Left lung (tissue), 10 donors: ENCODE results near the gene NRTN. TPM values are rescaled to one million over a fixed set of nuclear protein-coding genes. Genes with fewer than 3 reads are reported as not detected.

Experiments
- ATAC-seq: fragments of 200-7000 bp; cut with Tn5 transposase; one replicate; pipeline ENCODE4 v1.9.1; 2020; ENCODE audit warnings: moderate library complexity
- DNase-seq, 4 donors: peaks; one replicate each; pipeline ENCODE4 v3.0.0-alpha.2; 2013 to 2020
- H3K27ac ChIP-seq, 2 donors: fragments of 200-600 bp; sonication (generic) in 1 of 2; one replicate each; pipeline versions ENCODE4 v1.5.0 to v1.8.0; 2020 to 2021
- H3K27me3 ChIP-seq, 2 donors: fragments of 200-600 bp; sonication (generic) in 1 of 2; one replicate each; pipeline versions ENCODE4 v1.5.0 to v1.8.0; 2020 to 2021
- H3K36me3 ChIP-seq, 2 donors: fragments of 200-600 bp; sonication (generic) in 1 of 2; one replicate each; pipeline versions ENCODE4 v1.5.0 to v1.8.0; 2020 to 2021
- H3K4me1 ChIP-seq, 2 donors: fragments of 200-600 bp; one replicate each; pipeline ENCODE4 v1.8.0; 2021
- H3K4me3 ChIP-seq, 2 donors: fragments of 200-600 bp; sonication (generic) in 1 of 2; one replicate each; pipeline versions ENCODE4 v1.5.0 to v1.8.0; 2020 to 2021; ENCODE audit warnings: mild to moderate bottlenecking in 1 of 2
- H3K9me3 ChIP-seq, 2 donors: fragments of 200-600 bp; sonication (generic) in 1 of 2; one replicate each; pipeline versions ENCODE4 v1.5.0 to v1.8.0; 2020 to 2021
- CTCF ChIP-seq, 2 donors: fragments of 200-600 bp; sonication (generic) in 1 of 2; IDR thresholded peaks; one replicate each; pipeline versions ENCODE4 v1.5.0 to v1.8.0; 2021; ENCODE audit warnings: antibody characterized with exemption in 2 of 2
- intact Hi-C, 2 donors: fragments of 100-400 bp; cut with DNase I; formaldehyde crosslinking; loops; one replicate each; pipeline versions ENCODE4 v1.11.2 to v1.14.2; 2022
- polyA plus RNA-seq, 6 donors: library from polyadenylated mRNA; unstranded; fragments of 120-200 nt; gene quantifications; one replicate each; pipeline ENCODE4 v1.2.1, GENCODE V29; 2013; ENCODE audit not compliant: insufficient read length in 6 of 6
- total RNA-seq, 2 donors: library from RNA; stranded (reverse); fragmentation: NEBNext Ultra II Directional; extraction: Animal tissue kit (Norgen Biotek cat#: 25700); gene quantifications; one replicate each; pipeline ENCODE4 v1.2.1, GENCODE V29; 2021
- donor health status: DM: no; HTN: yes; CAD: no.
- donor health status: DM: no; HTN: no; CAD: no.

NRTN gene
- total and polyA plus RNA-seq, 8 donors = 0.93 to 1.9 (median 1.5) TPM

DNA sequence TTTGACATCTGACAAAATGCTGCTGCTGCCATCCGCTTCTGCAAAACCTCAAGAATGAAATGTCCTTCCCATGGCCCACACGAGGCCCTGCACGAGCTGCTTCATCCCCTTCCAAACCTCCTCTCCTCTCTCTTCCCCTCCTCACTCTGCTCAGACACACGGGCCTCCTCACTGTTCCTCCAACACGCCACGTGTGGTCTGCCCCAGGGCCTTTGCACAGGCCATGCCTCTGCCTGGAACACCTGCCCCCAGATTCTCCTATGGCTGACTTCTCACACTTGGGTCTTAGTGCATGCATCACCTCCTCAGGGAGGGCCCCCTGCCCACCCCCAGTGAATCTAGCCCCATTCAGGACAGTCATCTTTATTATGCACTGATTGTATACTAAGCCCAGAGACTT, 15.9 kb downstream of the NRTN start:
- H3K4me1 ChIP-seq = no peaks in the 10 kb centered on the region
- H3K27me3 ChIP-seq = peaks cover 0 to 30% of the 10 kb centered on the region in 2 donors
- intact Hi-C loops = no loop called here
- no peak overlapping the region for H3K27ac ChIP-seq
- no peaks in the 10 kb centered on the region for H3K36me3 ChIP-seq
- DNase-seq = no peak
- H3K9me3 ChIP-seq = no peaks in the 10 kb centered on the region
- ATAC-seq = no peak
- no peak for TF ChIP-seq CTCF (IDR thresholded peaks at IDR 0.05)
- H3K4me3 ChIP-seq = no peak overlapping the region

DNA sequence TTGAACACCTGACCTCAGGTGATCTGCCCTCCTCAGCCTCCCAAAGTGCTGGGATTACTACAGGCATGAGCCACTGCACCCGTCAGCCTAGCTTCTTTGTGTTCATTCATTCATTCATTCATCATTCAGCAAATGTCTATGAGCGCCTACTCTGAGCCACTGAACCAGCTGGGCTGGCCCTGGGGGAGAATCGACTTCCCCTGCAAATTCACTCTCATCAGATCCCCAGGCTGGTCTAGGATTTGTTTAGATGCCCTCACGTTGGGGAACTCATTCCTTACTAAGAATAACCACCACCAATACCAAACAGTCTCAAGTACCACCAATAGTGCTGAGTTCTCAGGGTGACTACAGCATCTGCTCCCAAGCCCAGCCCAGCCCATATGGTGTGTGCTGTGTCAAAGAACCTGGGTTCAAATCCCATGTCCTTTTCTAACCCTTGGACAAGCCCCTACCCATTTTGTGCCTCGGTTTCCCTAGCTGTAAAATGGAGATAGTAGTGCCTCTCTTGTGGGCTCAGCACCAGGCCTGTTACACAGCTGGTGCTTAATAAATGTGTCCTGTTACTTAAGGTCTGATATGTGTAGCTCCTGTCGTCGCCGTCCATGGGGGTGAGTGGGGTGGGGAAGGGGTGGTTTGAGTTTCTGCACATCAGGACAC, 16.8 kb downstream of the NRTN start:
- ATAC-seq (no peak), DNase-seq (no peak)
- Histone ChIP-seq H3K9me3 (no peaks in the 10 kb centered on the region), H3K4me3 (no peak overlapping the region), H3K4me1 (peaks cover 0 to 3% of the 10 kb centered on the region in 2 donors), H3K27ac (no peak overlapping the region), H3K27me3 (peaks cover 0 to 35% of the 10 kb centered on the region in 2 donors), H3K36me3 (no peaks in the 10 kb centered on the region)
- intact Hi-C loops = no loop called here
- no peak for TF ChIP-seq CTCF (IDR thresholded peaks at IDR 0.05)

GRCh38 chr19:5822181-5822844, 17.4 kb downstream of the NRTN start:
- Histone ChIP-seq H3K27me3 (peaks cover 0 to 41% of the 10 kb centered on the region in 2 donors), H3K9me3 (no peaks in the 10 kb centered on the region), H3K36me3 (no peaks in the 10 kb centered on the region), H3K27ac (no peak overlapping the region), H3K4me1 (peaks cover 0 to 9% of the 10 kb centered on the region in 2 donors), H3K4me3 (no peak overlapping the region)
- DNase-seq (no peak), ATAC-seq (no peak)
- intact Hi-C loops = no loop called here
- no peak for TF ChIP-seq CTCF (IDR thresholded peaks at IDR 0.05)

DNA sequence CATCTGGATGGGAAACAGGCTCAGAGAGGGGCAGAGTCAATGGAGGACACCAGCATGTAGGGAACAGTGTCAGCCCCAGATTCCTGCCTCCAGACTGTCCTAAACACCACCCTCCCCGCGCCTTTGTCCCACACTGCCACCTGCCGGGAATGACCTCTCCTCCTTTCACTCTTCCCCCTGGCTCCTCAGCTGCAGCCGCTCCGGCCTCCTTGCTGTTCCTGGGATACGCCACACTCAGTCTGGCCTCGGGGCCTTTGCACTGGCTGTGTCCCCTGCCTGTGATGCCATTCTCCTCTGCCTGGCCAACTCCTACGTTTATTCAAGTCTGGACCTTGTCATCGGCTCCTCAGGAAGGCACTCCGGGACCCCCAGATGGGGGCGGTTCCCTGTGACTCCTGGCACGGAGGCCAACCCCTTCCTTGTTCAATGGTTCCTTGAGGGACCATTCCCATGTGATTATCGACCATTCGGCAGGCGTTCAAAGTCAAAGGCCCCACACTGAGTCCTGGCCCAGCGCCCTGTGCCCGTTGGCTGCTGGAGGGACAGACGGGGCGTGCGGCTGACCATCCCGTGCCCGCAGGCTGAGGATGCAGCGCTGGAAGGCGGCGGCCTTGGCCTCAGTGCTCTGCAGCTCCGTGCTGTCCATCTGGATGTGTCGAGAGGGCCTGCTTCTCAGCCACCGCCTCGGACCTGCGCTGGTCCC, 18.9 kb downstream of the NRTN start:
- no peaks in the 10 kb centered on the region for H3K36me3 ChIP-seq
- H3K9me3 ChIP-seq = no peaks in the 10 kb centered on the region
- H3K4me1 ChIP-seq = peaks cover 0 to 20% of the 10 kb centered on the region in 2 donors
- no peak for TF ChIP-seq CTCF (IDR thresholded peaks at IDR 0.05)
- intact Hi-C loops = no loop called here
- peaks cover 0 to 54% of the 10 kb centered on the region in 2 donors for H3K27me3 ChIP-seq
- no peak overlapping the region for H3K27ac ChIP-seq
- no peak overlapping the region for H3K4me3 ChIP-seq
- no peak for DNase-seq
- ATAC-seq = no peak

DNA sequence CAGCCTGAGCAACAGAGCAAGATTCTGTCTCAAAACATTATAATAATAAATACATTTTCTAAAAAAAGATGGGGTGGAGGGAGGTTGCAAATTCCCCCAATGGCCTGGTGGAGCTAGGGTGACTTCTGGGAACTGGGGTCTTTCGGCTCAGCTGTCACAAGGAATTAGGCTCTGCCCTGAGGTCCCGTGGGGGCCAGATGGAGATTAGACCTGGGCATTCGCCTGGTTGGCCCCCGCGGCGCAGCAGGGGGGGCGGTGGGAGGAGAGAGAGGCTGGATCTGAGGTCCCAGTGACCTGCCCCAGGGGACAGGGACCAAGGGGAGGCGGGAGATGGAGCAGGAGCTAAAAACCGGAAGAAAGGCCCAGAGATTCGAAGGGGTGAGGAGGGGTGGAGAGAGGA, 19.9 kb downstream of the NRTN start:
- no peak overlapping the region for H3K27ac ChIP-seq
- ATAC-seq (no peak), DNase-seq (no peak)
- no peaks in the 10 kb centered on the region for H3K9me3 ChIP-seq
- H3K4me1 ChIP-seq = peaks cover 0 to 29% of the 10 kb centered on the region in 2 donors
- intact Hi-C loops = no loop called here
- TF ChIP-seq CTCF (IDR thresholded peaks at IDR 0.05) = no peak
- no peaks in the 10 kb centered on the region for H3K36me3 ChIP-seq
- no peak overlapping the region for H3K4me3 ChIP-seq
- H3K27me3 ChIP-seq = peaks cover 0 to 65% of the 10 kb centered on the region in 2 donors
